NCI-H2171 treated with DMSO at 0.1 percent for 48 hours (cell line): ENCODE data around the gene PTPN18.
"Not testable (repeated sequence)": the region's sequence is repeated elsewhere in the genome, so short reads cannot be mapped to it uniquely, and the experiment has no call there.

Source experiments
- DNase-seq: peaks from one replicate; lab custom pipeline; 2025; lab: John Stamatoyannopoulos, UW

PTPN18 gene

DNA sequence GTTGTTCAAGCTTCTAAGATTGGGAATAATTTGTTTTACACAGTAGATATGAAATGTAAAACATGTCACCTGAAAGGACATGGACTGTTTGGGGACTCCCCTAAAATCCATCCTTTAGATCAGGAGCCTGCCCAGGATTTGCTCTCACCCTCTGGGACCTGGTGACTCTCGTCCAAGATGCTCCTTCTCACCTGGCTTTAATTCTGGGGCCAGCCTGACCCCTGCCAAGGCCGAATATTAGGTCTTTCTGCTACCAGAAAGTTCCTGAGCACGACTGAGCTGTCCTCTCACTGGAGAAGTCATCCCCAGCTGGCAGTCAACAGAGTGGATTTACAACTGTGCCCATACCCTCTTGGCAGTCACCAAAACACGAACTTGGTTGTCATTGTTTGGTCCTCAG is 25.3 kb downstream of the PTPN18 start:
- DNase-seq, result no peak

DNA sequence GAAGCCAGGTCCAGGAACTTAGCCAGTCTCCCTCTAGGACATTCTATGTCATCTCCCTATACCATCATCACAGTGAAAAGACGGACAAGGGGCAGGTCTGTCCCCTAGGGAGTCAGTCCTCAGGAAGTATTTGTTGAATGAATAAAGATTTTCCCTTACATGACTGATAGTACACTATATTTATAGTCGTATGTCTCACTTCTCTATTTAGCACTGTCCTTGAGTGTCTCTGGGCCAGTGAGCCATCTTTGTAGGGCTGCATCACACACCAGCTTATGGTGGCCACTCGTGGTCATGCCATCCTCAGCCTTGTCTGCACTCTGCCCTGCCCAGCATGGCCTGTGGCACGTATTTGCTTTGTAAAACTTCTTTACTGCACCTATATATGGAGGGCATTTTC is 25.8 kb downstream of the PTPN18 start:
- DNase-seq, result no peak

DNA sequence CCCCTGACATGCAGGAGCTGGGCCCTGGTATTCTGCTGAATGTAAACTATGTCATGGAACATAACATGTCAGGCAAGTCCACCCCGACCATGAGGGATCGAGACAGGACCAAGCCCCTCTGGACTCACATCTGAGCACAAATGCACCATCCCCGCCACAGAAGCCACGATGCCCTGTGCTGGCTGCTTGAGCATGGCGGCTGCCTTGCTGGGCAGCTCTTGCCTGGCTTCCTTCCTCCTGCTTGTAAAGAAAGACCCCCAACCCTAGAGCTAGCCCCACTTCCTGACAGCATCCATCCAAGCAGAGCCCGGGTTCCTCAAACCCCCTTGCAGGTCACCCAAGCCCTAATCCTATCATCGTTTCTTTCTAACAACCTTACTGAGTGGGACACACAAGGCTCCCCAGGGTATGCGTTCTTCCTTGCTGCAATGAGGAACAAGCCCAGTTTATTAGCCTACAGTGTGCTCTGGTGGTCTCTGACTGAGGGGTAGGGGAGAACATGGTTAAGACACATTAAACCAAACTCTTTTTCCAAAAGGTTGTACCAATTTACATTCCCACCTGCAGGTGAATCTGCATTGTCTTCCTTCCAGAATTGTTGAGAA is 26.6 kb downstream of the PTPN18 start:
- DNase-seq, result no peak

DNA sequence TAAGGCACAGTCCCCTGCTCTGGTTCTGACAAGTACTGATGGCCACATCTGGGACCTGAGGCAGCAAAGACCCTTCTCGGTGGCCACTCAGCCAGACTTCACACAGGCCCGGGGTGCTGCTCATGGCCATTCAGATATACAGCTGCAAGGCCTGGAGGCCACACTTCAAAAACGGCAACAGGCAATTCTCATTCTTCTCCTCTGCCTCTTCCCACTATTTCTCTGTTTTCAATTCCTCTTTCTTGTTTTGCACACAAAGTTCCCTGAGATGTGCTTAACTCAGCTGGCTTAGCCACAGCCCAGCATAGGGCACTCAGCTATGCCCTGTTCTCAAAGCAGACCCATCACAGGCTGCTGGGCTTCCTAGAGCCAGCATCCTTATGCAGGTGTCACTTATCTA is 29.9 kb downstream of the PTPN18 start:
- DNase-seq, result no peak

DNA sequence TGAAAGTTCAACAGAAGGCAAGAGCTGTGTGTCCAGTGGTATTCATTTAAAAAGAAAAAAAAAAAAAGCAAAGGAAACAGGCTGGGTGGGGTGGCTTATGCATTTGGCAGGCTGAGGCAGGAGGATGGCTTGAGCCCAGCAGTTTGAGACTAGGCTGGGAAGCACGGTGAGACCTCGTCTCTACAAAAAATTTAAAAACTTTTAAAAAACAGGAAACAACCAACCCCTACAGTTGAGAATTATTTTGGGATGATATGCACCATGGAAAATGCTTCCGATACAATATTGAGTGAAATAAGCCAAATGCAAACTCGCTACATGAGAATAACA is 31.2 kb downstream of the PTPN18 start:
- DNase-seq, result no peak

DNA sequence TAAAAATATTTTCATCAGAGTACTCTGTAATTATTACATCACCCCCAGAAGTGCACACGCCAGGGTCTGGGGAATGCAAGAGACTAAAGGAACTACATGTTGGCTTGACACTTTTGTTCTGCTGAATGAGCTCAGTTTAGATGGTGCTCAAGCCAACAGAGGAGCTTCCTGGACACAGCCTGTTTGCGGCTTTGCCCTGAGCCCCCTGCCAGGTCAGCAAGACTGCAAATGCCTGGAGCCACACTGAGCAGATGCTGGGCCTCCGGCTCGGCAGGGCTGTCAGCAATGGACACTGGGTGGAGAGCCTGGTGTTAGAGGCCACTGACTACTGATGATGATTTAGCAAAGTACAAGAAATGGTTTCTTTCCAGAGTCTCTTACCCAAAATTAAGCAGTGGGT is 31.9 kb downstream of the PTPN18 start:
- DNase-seq, result no peak

DNA sequence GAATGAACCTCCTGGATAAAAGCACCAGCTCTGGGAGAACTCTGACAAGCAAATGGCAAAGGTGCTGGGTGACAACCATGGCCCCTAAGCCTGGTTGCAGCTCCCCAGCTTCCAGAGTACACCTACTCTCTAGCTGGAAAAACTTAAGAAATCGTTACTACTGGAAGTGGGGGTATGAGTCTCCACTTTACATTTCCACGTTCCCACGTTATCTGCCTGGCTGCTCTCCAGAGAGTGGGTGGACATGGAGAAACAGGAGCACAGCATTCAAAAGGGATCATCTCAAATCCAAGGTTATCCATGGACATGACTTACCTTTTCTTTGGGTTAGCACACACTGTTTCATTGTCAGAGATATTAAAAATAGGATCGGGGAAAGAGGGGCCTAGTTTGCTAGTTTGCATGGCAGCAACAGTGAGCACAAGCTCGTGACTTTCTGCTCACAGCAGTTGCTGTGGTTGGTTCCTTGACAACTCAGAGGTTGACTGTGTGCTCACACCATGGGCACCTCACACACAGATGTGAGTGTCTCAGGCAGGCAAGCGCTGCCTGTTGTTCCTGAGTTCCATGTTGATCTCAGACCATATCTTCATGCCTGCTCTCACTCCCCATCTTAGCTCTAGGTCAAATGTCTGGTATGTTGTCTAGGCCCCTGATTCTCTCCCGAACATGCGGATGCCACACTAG is 32.5 kb downstream of the PTPN18 start:
- no peak for DNase-seq

DNA sequence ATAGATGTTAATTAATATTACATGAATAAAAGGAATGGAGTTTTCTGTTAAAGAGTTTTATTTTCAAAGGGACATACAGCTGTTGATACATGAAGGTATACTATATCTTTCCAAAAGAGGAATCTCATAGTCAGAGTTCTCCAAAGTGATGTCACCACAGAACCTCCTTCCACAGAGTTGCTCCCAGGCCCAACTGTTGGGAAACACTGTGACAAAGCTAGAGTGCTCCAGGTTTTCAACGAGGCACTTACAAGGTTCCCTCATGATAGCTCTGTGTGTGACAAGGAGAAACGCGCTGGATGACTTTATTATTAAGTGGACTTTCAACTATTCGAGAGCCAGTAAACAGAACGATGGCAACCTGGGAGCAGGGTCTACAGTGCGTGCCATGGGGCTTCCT is 33.5 kb downstream of the PTPN18 start:
- DNase-seq, result no peak

DNA sequence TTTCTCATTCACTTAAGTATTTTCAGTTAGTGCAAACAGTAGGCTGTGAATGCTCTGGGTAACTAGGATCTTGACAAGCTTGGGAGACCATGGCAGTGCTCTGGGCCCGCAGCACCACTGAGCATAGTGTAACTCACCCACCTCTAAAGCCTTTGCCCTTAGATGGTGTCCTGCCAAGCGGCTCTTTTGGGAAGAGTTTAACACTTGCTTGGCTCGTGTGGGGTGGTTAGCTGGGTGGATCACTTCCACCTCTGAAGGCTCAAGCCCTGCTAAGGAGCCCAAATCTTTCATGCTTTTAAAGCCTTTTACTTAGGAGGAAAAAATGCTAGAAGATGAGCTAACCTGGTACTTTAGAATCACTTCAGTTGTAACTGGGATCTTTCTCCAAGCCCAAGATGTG is 33.9 kb downstream of the PTPN18 start:
- DNase-seq, result no peak

DNA sequence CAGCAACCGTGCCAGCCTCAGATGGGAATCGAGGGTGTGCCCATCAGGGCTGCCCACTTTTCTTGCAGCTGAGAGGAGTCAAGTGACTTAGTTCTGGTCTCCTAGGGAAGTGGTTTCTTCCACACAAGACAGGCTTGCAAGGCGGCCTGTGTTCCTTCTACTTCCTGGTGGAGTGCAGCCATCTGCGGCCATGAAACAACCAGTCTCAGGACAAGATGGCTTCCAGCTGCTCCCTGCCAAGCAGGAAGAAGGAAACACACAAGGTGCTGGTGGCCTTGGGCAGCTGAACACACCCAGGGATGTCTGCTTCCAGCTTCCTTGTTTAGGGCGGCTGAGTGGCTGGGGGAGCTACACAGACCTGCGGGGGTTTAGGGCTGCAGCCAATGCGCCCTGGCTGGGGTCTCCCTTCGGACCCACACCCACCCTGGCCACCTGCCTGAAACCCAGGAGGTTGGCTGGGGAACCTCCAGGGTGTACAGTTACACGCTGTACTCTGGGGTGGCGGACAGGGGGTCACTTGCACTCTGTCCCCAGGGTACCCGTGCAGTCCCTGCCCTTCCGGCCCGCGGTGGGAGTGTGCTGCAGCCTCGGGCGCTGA is 34.7 kb downstream of the PTPN18 start:
- no peak for DNase-seq

DNA sequence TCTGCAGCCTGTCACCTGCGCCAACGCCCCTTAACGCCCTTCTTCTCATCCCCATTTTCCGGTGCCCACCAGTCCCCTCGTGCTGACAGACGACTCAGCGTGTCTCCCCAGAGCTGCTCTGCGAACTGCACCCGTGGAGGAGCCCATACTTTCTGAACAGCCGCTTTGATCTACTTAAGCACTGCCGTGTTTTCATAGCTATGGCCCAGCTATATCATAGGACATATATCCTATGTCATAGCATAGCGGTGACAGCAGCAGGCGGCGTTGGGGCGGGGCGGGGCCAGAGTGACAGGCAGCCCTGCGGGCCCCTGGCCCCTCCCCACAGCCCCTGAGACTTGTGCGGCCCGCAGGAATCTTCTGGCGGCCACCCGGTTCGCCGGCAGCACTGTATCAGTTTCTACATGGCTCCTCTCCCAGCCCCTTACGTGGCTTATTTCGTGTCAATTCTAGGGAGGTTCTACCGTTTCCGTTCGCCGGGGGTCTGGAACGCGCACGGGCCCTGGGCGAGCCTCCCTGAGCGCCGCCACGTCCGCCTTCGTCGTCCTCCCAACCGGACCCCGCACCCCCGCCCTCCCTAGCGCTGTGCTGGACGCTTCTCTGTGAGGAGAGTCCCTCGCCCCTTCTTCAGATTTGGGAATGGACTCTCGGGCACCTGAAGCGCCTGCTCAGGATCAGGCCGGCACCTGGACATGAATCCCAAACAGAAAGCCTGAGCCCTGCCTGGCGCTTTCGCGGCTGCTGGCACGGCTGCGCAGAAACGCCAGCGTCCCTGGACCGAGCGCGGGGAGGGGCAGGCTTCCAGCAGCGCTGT is 35.4 kb downstream of the PTPN18 start:
- DNase-seq, result peak; percentile 70

DNA sequence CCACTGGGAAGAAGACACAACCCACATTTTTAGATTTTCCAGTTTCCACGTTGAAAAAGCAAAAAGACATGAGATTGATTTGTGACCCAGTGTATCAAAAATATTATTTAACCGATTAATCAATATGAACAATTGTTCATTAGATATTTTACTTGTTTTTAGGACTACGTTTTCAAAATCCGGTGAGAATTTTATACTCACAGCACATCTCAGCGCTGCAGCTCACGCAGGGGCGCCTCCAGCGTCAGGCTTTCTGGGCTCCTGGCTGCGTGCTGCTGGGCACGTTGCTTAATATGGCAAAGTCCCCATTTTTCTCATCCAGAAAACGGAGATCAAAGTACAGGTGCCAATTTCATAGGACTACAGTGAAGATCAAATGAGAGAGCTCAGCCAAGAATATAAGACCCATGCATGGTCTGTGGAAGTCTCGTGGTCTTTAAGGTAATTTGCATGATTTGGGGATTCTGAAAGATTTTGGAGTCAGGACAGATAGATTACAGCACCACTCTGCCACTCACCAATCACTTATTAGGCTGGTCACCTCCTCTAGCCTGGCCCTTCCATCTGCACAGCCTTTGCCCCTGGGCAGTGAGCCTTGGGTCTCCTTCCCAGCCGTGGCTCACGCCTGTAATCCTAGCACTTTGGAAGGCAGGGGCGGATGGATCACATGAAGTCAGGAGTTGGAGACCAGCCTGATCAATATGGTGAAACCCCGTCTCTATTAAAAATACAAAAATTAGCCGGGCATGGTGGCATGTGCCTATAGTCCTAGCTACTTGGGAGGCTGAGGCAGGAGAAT is 36.2 kb downstream of the PTPN18 start:
- peak; percentile 70 for DNase-seq

DNA sequence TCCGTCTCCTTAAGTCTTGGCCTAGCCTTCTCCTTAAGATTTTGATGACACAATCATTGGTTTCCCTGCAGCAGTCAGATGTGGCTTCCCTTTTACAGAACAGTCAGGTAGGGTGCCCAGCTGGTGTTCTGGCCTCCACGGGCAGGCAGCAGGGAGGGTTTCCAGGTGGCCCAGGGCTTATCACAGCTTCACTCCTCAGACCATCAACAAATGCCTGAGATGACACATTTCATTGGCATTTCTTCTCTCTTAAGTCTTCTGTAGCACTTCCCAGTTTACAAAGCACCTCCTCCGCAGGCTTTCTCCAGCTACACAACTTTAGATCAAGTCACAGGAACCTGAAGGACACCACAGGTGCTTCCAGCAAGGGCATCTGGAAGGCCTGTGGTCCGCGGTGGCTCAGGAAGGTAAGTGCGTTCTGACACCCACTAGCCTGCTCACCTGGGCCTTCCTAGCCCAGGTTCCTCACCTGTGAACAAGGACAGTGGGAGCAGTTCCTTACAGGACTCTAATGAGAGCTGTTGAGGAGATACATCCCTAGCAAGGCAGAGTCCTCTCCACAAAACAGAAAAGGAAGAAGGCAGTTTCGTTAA is 37.6 kb downstream of the PTPN18 start:
- no peak for DNase-seq

DNA sequence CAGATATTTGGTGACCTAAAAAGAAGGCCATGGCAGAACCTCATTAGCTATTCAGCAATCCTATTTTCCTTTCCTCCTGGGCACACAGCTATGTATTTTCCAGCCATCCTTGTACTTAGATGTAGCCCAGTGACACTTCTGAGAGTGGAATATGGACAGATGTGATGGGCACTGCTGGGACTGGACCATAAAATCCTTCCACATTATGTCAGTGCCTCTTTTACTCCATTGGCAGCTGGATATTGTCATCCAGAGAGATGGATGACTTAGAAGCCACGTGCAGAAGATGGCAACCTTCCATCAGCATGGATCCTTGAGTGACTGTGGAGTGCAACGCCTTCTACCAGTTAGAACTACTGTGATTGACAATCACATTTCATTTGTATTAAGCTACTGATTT is 50.4 kb downstream of the PTPN18 start:
- not testable (repeated sequence) for DNase-seq

DNA sequence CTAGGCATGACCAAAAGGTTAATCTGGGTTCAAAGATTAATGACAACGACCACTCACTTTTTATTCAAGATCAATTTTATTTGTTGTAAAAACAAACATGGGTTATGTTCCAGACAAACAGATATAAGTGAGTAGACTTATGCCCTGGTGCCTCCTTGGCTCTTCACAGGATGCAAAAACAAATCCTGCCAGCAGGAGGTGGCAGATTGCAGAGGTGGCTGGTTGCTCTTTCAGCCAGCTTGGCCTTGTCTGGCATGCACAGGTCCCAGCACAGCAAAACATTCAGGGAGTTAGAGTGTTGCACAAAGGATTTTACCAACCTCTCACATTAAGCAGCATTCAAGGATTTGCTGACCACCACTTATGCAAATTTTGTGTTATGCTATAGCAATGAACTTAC is 60.8 kb downstream of the PTPN18 start:
- DNase-seq, result not testable (repeated sequence)

DNA sequence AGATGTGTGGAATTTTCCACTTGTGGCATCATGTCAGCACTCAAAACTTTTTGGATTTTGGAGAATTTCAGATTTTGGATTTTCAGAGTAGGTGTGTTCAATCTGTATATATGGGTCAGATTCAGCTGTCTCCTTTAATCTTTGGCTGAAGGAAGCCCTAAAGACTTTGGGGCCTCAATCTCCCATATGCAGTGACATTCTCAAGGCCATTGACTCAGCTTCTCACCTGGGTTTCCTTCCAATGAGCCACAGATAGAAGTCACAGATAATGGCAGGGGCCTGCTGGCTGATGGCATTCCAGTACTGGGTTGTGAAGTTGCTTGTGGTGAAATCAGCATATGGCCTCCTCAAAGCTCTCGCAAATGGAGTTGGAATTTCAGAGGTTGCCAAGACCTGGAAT is 63.0 kb downstream of the PTPN18 start:
- not testable (repeated sequence) for DNase-seq
